Prostate gland (tissue), 2 donors: Measurements from ENCODE around the gene METTL5. TPM values are rescaled to one million over a fixed set of nuclear protein-coding genes. Genes with fewer than 3 reads are reported as not detected.
"Not testable (repeated sequence)": the region's sequence is repeated elsewhere in the genome, so short reads cannot be mapped to it uniquely, and the experiment has no call there.

Source experiments
- DNase-seq: peaks from one replicate; pipeline ENCODE4 v3.0.0-alpha.2; 2019; ENCODE audit warnings: low spot score
- H3K27ac ChIP-seq, 2 donors: fragments of 200-600 bp; sonication (generic); 2 replicates each; pipeline ENCODE4 v1.5.1; 2017 to 2019
- H3K27me3 ChIP-seq: fragments of 200-600 bp; sonication (generic); replicated peaks from 2 replicates; pipeline ENCODE4 v1.5.1; 2019; ENCODE audit not compliant: insufficient read depth
- H3K36me3 ChIP-seq, 2 donors: fragments of 200-600 bp; sonication (generic); 1 replicate in 1 of 2; 2 replicates in 1 of 2; pipeline versions ENCODE4 v1.5.1 to v1.8.1; 2017 to 2019
- H3K4me1 ChIP-seq: fragments of 200-600 bp; sonication (generic); replicated peaks from 2 replicates; pipeline ENCODE4 v1.5.1; 2019
- H3K4me3 ChIP-seq, 2 donors: fragments of 200-600 bp; sonication (generic); 2 replicates each; pipeline ENCODE4 v1.5.1; 2017 to 2019
- H3K9me3 ChIP-seq: fragments of 200-600 bp; sonication (generic); 2 replicates; pipeline ENCODE4 v1.5.1; 2017
- CTCF ChIP-seq, 4 experiments: fragments of 200-600 bp in 2 of 4; fragments of 450-650 bp in 2 of 4; sonication (generic) in 2 of 4; IDR thresholded peaks; 1 replicate in 3 of 4; 2 replicates in 1 of 4; pipeline ENCODE4 v1.5.1; 2016 to 2019; ENCODE audit warnings: antibody characterized with exemption in 4 of 4, mild to moderate bottlenecking in 2 of 4, moderate library complexity in 2 of 4
- POLR2A ChIP-seq: fragments of 450-650 bp; IDR thresholded peaks from one replicate; pipeline ENCODE4 v1.6.1; 2016; ENCODE audit warnings: antibody characterized with exemption, mild to moderate bottlenecking
- POLR2AphosphoS5 ChIP-seq: sonication (generic); formaldehyde crosslinking; IDR thresholded peaks from one replicate; pipeline ENCODE4 v1.6.1; 2017; ENCODE audit warnings: antibody characterized with exemption
- WGBS: methylation state at CpG from one replicate; pipeline ENCODE4 v1.1.5; 2018; 5-methylcytosine and 5-hydroxymethylcytosine counted together
- intact Hi-C: fragments of 100-400 bp; cut with DNase I; formaldehyde crosslinking; loops from one replicate; pipeline ENCODE4 v1.14.2; 2022
- total RNA-seq, 2 donors: library from RNA; depleted of rRNA; stranded (reverse); fragments of >200 nt; gene quantifications; one replicate each; pipeline ENCODE4 v1.1.0, GENCODE V29; 2016

METTL5 gene
- total RNA-seq, 2 donors from 2014 or later, result 34.9 to 43.9 TPM

- Histone ChIP-seq H3K27ac (no peak overlapping the region), H3K4me1 (no peaks in the 10 kb centered on the region), H3K4me3 (no peak overlapping the region), H3K27me3 (no peaks in the 10 kb centered on the region), H3K36me3 (no peaks in the 10 kb centered on the region), H3K9me3 (no peaks in the 10 kb centered on the region)
- no peak for TF ChIP-seq POLR2A
- TF ChIP-seq CTCF (IDR thresholded peaks at IDR 0.05), result no peak
- TF ChIP-seq POLR2AphosphoS5, result no peak
- WGBS, result 56% methylated on average over 2 of the region's 2 CpGs
- intact Hi-C loops, result no loop called here
- DNase-seq, result no peak
Measured at GRCh38 chr2:169865492-169865891, 40.8 kb upstream of the METTL5 start.

DNA sequence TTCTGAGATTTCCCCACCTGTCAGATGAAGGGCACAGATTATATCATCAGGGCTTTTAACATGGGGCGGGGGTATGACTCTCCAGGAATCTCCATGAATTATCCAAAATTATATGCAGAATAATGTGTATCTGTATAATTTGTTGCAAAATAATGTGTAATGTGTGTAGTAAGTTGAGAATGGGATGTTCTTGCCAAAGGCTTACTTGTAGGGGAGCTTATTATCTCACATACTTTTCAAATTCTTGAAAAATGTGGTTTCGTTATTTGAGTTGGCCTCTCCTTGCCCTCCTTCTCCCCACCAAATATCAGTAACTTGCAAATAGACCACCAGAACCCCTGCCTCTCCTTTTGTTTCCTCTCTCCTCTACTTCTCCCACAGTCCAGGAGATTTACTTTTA is 38.1 kb upstream of the METTL5 start:
- intact Hi-C loops, result no loop called here
- Histone ChIP-seq H3K27ac (no peak overlapping the region), H3K36me3 (no peaks in the 10 kb centered on the region), H3K4me3 (no peak overlapping the region), H3K4me1 (no peaks in the 10 kb centered on the region), H3K9me3 (no peaks in the 10 kb centered on the region), H3K27me3 (no peaks in the 10 kb centered on the region)
- no peak for TF ChIP-seq CTCF (IDR thresholded peaks at IDR 0.05)
- TF ChIP-seq POLR2A, result no peak
- TF ChIP-seq POLR2AphosphoS5, result no peak
- 92% methylated on average over 2 of the region's 2 CpGs for WGBS
- no peak for DNase-seq

- H3K4me3 ChIP-seq, result no peak overlapping the region
- intact Hi-C loops, result no loop called here
- no peaks in the 10 kb centered on the region for H3K9me3 ChIP-seq
- no peaks in the 10 kb centered on the region for H3K36me3 ChIP-seq
- no peak for DNase-seq
- no peak for TF ChIP-seq CTCF (IDR thresholded peaks at IDR 0.05)
- no peak for TF ChIP-seq POLR2AphosphoS5
- no peak for TF ChIP-seq POLR2A
- H3K27ac ChIP-seq, result no peak overlapping the region
- no peaks in the 10 kb centered on the region for H3K4me1 ChIP-seq
- H3K27me3 ChIP-seq, result no peaks in the 10 kb centered on the region
- WGBS, result 97% methylated on average over 4 of the region's 4 CpGs
Measured at GRCh38 chr2:169860149-169860548, 35.4 kb upstream of the METTL5 start.

DNA sequence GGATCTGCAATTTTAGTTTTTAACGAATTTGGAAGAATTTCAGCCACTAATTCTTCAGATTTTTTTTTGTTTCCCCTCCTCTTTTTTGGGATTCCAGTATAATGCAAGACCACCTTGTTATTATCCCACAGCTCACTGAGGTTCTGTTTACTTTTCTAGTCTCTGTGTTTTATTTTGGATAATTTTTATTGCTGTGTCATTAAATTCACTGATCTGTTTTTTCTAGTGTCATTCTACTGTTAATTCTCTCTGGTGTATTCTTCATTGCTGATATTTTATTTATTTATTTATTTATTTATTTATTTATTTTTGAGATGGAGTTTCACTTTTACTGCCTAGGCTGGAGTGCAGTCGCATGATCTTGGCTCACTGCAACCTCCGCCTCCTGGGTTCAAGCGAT is 34.7 kb upstream of the METTL5 start:
- Histone ChIP-seq H3K4me3 (no peak overlapping the region), H3K4me1 (no peaks in the 10 kb centered on the region), H3K27me3 (no peaks in the 10 kb centered on the region), H3K9me3 (no peaks in the 10 kb centered on the region), H3K27ac (no peak overlapping the region), H3K36me3 (no peaks in the 10 kb centered on the region)
- no peak for DNase-seq
- no peak for TF ChIP-seq POLR2A
- no peak for TF ChIP-seq POLR2AphosphoS5
- TF ChIP-seq CTCF (IDR thresholded peaks at IDR 0.05), result no peak
- 96% methylated on average over 4 of the region's 4 CpGs for WGBS
- intact Hi-C loops, result no loop called here

- H3K36me3 ChIP-seq, H3K27me3 ChIP-seq, intact Hi-C loops, H3K4me1 ChIP-seq, DNase-seq, H3K4me3 ChIP-seq, H3K27ac ChIP-seq, H3K9me3 ChIP-seq: not testable (repeated sequence)
- WGBS, result 89% methylated on average over 36 of the region's 42 CpGs
Measured at GRCh38 chr2:169855281-169856258, 30.9 kb upstream of the METTL5 start.
